Hematopoietic multipotent progenitor cell (in vitro differentiated cells): ENCODE measurements around the gene TBRG4. TPM values are rescaled to one million over a fixed set of nuclear protein-coding genes. Genes with fewer than 3 reads are reported as not detected.
"Not testable (repeated sequence)": the region's sequence is repeated elsewhere in the genome, so short reads cannot be mapped to it uniquely, and the experiment has no call there.

Experiments
- DNase-seq, 3 donors: peaks; one replicate each; pipeline ENCODE4 v3.0.0-alpha.2; 2011 to 2015; ENCODE audit warnings: low read depth in 2 of 3, low spot score in 2 of 3
- total RNA-seq: library from RNA; depleted of rRNA; stranded (reverse); fragments of >200 nt; gene quantifications from one replicate; pipeline ENCODE4 v1.2.3, GENCODE V29; 2012

The TBRG4 gene
- total RNA-seq, 1 donor: 85.4 TPM

GRCh38 chr7:45118889-45119331, 7.4 kb upstream of the TBRG4 start:
- DNase-seq: no peak

GRCh38 chr7:45118292-45118691, 6.8 kb upstream of the TBRG4 start:
- DNase-seq: no peak

GRCh38 chr7:45117582-45117981, 6.1 kb upstream of the TBRG4 start:
- DNase-seq: no peak

DNA sequence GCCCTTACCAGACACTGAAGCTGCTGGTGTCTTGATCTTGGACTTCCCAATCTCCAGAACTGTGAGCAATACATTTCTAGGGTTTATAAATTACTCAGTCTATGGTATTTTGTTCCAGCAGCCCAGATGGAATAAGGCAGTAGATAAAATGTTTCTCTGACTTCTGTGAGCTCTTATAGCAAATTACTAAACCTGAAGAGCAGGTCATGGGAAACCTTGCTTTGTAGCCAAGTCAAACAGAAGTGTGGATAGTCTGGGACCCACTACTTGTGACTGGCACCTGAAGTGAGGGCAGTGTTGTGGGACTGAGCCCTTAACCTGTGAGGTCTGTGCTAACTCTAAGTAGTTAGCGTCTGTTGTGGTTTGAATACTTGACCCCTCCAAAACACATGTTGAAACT, 4.6 kb upstream of the TBRG4 start:
- no peak for DNase-seq

GRCh38 chr7:45114926-45115325, 3.4 kb upstream of the TBRG4 start:
- DNase-seq: no peak

GRCh38 chr7:45114257-45114656, 2.8 kb upstream of the TBRG4 start:
- not testable (repeated sequence) for DNase-seq

GRCh38 chr7:45112648-45113047, 1.2 kb upstream of the TBRG4 start:
- DNase-seq: no peak

DNA sequence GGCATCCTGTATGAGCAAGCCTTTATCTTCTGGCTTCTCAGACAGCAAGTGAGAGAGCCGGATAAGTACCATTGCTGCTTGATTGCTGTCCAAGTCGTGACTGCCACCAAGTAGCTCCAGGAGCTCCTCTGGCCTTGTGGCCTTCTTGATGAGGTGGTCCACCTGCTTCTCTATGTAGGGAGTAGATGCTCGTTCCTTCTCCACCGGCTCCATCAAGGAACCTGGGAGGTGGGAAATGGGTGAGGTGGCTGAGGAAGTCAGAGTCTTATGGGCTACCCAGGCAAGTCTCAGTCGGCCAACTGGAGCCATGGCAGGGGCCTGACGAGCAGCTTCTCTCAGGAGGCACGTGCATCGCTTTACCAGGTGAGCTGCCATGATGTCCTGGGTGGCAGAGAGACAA, 2.6 kb downstream of the TBRG4 start:
- DNase-seq: no peak

DNA sequence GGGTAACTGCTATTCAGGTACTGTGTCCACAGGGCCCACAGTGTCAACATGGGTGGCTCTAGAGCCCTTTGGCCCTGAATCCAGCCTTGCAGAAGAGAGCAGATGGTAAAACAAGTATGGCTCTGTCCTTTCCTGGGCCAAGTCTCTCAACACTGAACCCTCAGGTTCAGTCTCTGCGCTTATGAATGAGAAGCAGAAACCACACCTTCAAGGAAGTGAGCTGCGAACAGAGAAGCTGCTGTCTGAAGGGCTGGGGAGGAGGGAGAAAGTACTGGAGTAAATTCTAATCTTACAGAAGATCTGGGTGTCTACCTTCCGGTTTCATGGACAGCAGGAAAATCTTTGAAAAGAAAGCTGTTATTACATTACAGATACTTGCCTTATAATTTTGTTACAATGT, 4.1 kb downstream of the TBRG4 start:
- DNase-seq: no peak

GRCh38 chr7:45106820-45107219, 4.7 kb downstream of the TBRG4 start:
- no peak for DNase-seq

- DNase-seq: no peak
These were observed 5.8 kb downstream of the TBRG4 start for GRCh38 chr7:45105588-45106188.

DNA sequence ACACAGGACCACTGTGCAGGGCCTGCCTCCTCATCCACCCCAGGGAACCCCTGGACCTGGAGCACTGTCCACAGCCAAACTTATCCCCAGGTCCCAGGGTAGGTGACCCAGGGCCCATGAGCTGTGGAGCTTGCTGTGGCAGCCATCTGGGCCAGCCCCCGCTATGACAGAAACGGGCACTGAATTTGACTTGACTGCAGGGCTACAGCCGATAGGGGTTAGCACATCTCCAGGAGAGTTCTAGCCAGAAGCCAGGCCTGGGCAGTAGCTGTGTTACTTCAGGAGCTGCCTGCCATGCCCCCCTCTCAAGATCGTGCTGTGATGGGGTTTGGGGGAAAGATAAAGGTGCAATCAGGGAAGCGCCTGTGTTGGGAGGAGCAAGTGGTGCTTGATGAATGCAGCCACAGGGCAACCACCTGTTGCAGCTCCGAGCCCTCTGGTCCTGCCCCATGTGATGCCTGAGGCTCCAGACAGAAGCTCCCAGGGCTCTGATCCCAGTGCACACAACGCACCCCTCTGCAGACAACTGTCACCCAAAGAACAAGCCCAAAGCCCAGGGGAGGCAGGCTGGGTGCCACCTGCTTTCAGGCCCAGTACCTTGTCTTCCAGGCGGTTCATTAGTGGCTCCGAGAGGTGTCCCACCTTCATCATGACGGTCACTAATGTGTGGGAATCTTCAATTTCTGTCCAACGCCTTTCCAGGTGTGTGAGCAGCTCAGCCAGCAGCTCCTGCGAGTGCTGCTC, 6.5 kb downstream of the TBRG4 start:
- no peak for DNase-seq

- DNase-seq: no peak
These were observed 7.3 kb downstream of the TBRG4 start for GRCh38 chr7:45103958-45104843.

- DNase-seq: no peak
These were observed 8.4 kb downstream of the TBRG4 start for GRCh38 chr7:45102785-45103712.

DNA sequence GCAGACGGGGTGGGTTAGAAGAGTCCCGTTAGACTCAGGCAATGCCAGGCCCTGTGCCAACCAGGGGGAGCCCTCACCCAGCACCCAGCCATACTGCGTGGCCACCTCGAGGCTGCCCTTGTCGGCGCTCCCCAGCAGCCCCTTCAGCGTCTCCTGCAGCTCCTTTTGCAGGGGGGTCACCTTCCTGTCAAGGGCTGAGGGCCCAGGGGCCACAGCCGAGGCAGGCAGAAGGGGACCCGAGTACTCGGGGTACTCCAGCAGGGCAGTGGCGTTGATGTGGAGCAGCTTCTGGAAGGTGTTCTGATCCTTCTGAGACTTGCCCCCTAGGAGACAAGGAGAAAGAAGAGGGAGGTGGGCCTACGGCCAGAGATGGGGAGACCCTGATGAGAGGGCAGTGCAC, 9.7 kb downstream of the TBRG4 start:
- no peak for DNase-seq

DNA sequence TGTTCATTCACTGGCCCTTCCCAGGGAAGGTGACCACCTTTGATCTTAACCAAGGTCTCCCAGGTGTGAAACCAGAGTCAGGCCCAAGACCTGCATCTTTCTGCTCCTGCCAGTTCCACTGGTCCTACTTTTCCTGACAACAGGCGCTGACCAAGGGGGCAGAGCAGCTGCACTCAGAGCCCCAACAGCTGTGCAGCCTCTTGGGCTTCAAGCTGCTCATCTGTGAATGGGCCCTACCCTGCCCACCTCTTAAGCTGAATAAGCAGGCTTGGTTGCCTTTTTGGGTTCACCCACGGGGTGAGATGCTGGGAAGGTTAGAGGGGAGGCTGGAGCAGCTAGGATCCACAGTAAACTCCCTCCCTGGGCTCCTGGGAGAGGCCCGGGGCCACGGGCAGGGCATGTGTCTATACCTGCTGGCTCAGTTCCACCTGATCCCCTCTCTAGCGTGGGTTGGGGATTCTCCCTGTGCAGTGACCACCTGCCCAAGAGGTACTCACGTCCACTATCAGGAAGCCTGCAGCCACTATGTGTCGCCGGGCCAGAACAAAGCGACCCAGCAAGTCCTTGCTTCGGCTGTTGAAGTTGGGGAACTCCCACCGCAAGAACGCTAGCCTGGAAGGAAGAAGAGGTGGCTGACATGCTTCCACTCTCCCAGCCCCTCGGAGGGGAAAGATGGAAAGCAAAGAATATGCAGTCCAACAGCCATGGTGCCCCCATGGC, 10.6 kb downstream of the TBRG4 start:
- DNase-seq: no peak

- no peak for DNase-seq
These were observed 11.4 kb downstream of the TBRG4 start for GRCh38 chr7:45099891-45100760.

- no peak for DNase-seq
These were observed 12.3 kb downstream of the TBRG4 start for GRCh38 chr7:45098983-45099839.
